ENCODE data around the gene CATSPERB.
"Not testable (repeated sequence)": the region's sequence is repeated elsewhere in the genome, so short reads cannot be mapped to it uniquely, and the experiment has no call there.

Gene CATSPERB

DNA sequence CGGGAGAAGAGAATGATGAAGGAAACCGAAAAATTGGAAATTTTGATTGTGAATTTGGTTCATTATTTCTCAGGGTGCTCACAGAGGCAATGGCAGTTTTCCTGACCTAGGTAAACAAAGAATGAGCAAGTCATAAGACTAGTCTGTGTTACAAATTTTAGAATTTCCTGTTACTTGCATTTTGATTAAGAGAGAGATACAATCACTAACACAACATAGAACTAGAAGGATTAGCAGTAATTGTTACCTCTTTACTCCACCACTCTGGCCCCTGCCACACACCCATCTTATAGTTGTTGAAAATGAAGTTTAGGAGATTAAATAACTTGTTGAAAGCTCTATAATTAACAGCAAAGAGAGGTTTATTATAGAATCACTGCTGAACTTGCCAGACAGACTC, 62.0 kb downstream of the CATSPERB start:
- Histone ChIP-seq H2AFZ (no peak overlapping the region), H3K27ac (no peak overlapping the region)
- TF ChIP-seq, protein P1, sequence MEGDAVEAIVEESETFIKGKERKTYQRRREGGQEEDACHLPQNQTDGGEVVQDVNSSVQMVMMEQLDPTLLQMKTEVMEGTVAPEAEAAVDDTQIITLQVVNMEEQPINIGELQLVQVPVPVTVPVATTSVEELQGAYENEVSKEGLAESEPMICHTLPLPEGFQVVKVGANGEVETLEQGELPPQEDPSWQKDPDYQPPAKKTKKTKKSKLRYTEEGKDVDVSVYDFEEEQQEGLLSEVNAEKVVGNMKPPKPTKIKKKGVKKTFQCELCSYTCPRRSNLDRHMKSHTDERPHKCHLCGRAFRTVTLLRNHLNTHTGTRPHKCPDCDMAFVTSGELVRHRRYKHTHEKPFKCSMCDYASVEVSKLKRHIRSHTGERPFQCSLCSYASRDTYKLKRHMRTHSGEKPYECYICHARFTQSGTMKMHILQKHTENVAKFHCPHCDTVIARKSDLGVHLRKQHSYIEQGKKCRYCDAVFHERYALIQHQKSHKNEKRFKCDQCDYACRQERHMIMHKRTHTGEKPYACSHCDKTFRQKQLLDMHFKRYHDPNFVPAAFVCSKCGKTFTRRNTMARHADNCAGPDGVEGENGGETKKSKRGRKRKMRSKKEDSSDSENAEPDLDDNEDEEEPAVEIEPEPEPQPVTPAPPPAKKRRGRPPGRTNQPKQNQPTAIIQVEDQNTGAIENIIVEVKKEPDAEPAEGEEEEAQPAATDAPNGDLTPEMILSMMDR (IDR thresholded peaks at IDR 0.05) = no peak

DNA sequence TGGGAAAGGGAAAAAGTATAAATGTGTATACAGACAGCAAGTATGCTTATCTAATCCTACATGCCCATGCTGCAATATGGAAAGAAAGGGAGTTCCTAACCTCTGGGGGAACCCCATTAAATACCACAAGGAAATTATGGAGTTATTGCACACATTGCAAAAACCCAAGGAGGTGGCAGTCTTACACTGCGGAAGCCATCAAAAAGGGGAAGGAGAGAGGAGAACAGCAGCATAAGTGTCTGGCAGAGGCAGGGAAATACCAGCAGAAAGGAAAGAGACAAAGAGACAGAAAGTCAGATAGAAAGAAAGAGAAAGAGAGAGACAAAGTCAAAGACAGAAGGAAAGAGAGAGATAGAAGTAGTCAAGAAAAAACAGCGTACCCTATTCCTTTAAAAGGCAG, 64.8 kb downstream of the CATSPERB start:
- not testable (repeated sequence) for H2AFZ ChIP-seq; H3K36me3 ChIP-seq (ENCODE audit: control insufficient read depth, insufficient read depth, low read length); H3K4me1 ChIP-seq; H3K9me3 ChIP-seq (ENCODE audit: control insufficient read depth, low read length); H3K27me3 ChIP-seq (ENCODE audit: control insufficient read depth, insufficient read depth, low read length); H3K79me2 ChIP-seq; H3K4me2 ChIP-seq (ENCODE audit: low read length); H3K9ac ChIP-seq; H3K4me3 ChIP-seq (ENCODE audit: low read depth, low read length); H3K27ac ChIP-seq

More for the DNA sequence above, 62.0 kb downstream of the CATSPERB start:
- Histone ChIP-seq H3K9ac (no peak overlapping the region), H3K79me2 (no peaks in the 10 kb centered on the region), H3K9me3 (ENCODE audit: control insufficient read depth, low read length) (no peaks in the 10 kb centered on the region), H3K4me2 (ENCODE audit: low read length) (no peak overlapping the region), H3K36me3 (ENCODE audit: control insufficient read depth, insufficient read depth, low read length) (no peaks in the 10 kb centered on the region), H3K4me3 (ENCODE audit: low read depth, low read length) (no peak overlapping the region), H3K4me1 (no peaks in the 10 kb centered on the region), H3K27me3 (ENCODE audit: control insufficient read depth, insufficient read depth, low read length) (no peaks in the 10 kb centered on the region)

DNA sequence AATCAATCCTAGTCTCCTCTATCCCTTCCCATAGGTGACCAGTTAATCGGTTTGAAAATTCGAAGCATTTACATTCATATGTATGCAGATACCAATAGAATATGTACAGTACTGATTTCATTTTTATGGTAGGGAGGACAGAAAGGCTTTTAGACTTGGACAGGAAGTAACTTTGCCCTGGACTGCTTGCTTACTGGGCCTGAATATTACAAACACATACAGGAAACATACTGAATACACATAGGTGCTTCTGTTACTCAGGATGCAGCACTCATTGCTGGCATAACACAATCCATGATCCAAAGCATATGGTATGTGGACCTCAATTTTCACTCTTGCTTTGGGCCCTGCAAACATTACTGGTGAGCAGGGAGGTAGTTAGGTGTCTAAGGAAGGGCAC, 71.1 kb downstream of the CATSPERB start:
- Histone ChIP-seq H3K9ac (no peak overlapping the region), H3K79me2 (no peaks in the 10 kb centered on the region), H3K27me3 (ENCODE audit: control insufficient read depth, insufficient read depth, low read length) (no peaks in the 10 kb centered on the region), H3K9me3 (ENCODE audit: control insufficient read depth, low read length) (no peaks in the 10 kb centered on the region), H3K27ac (no peak overlapping the region), H3K4me1 (no peaks in the 10 kb centered on the region), H3K36me3 (ENCODE audit: control insufficient read depth, insufficient read depth, low read length) (no peaks in the 10 kb centered on the region), H2AFZ (no peak overlapping the region), H3K4me2 (ENCODE audit: low read length) (no peak overlapping the region), H3K4me3 (ENCODE audit: low read depth, low read length) (no peak overlapping the region)
- TF ChIP-seq, protein P1 (IDR thresholded peaks at IDR 0.05) = no peak

DNA sequence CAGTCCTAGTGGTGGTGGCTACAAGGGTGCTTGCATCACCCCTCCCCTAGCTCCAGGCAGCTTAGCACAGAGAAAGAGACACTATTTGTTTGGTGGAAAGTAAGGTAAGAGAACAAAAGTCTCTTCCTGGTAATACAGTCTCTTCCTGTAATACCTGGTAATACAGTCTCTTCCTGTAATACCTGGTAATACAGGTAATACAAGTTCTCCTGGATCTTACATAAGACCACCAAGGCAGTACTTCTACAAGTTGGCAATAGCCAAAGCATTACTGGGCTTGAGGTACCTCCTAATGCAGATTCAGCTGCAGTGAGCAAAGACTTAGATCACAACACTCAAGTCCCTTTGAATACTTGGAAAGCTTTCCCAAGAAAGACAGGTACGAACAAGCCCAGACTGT, 77.0 kb downstream of the CATSPERB start:
- Histone ChIP-seq H3K4me3 (ENCODE audit: low read depth, low read length) (no peak overlapping the region), H3K79me2 (no peaks in the 10 kb centered on the region), H3K4me1 (no peaks in the 10 kb centered on the region), H3K9me3 (ENCODE audit: control insufficient read depth, low read length) (no peaks in the 10 kb centered on the region), H3K4me2 (ENCODE audit: low read length) (no peak overlapping the region), H3K27ac (no peak overlapping the region), H3K36me3 (ENCODE audit: control insufficient read depth, insufficient read depth, low read length) (no peaks in the 10 kb centered on the region), H2AFZ (peak overlapping the region; percentile 39), H3K9ac (no peak overlapping the region), H3K27me3 (ENCODE audit: control insufficient read depth, insufficient read depth, low read length) (no peaks in the 10 kb centered on the region)
- TF ChIP-seq, protein P1 (IDR thresholded peaks at IDR 0.05) = no peak

DNA sequence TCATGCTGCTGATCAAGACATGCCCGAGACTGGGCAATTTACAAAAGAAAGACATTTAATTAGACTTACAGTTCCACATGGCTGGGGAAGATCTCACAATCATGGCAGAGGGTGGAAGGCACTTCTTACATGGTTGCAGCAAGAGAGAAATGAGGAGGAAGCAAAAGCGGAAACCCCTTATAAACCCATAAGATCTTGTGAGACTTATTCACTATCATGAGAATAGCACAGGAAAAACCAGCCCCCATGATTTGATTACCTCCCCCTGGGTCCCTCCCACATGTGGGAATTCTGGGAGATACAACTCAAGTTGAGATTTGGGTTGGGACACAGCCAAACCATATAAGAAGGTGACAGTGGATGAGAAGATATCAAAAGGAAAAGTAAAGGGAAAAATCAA, 78.4 kb downstream of the CATSPERB start:
- no peak overlapping the region for H3K27ac ChIP-seq
- no peak overlapping the region for H2AFZ ChIP-seq
- no peaks in the 10 kb centered on the region for H3K36me3 ChIP-seq (ENCODE audit: control insufficient read depth, insufficient read depth, low read length)
- TF ChIP-seq, protein P1 (IDR thresholded peaks at IDR 0.05) = no peak
- H3K4me3 ChIP-seq (ENCODE audit: low read depth, low read length) = no peak overlapping the region
- no peaks in the 10 kb centered on the region for H3K27me3 ChIP-seq (ENCODE audit: control insufficient read depth, insufficient read depth, low read length)
- no peaks in the 10 kb centered on the region for H3K4me1 ChIP-seq
- H3K79me2 ChIP-seq = no peaks in the 10 kb centered on the region
- H3K9me3 ChIP-seq (ENCODE audit: control insufficient read depth, low read length) = no peaks in the 10 kb centered on the region
- H3K9ac ChIP-seq = no peak overlapping the region
- no peak overlapping the region for H3K4me2 ChIP-seq (ENCODE audit: low read length)

All from parathyroid adenoma (tissue), 2 donors.